HepG2 (cell line): ENCODE data around the gene SELENOV. TPM values are rescaled to one million over a fixed set of nuclear protein-coding genes. Genes with fewer than 3 reads are reported as not detected.

ENCODE experiments used
- AGO2 ChIP-seq: fragments of 200-400 bp; formaldehyde crosslinking; optimal IDR thresholded peaks from 2 replicates; pipeline ENCODE3; 2017; ENCODE audit warnings: mild to moderate bottlenecking, low read depth, low read length, moderate library complexity
- BCL6 ChIP-seq: IDR thresholded peaks from 2 replicates; pipeline ENCODE4 v1.6.1; 2016; ENCODE audit warnings: missing genetic modification reagents, missing compliant biosample characterization
- EED ChIP-seq: sonication (generic); formaldehyde crosslinking; IDR thresholded peaks from 2 replicates; pipeline ENCODE4 v1.5.0; 2020; ENCODE audit warnings: mild to moderate bottlenecking, missing genetic modification reagents
- GABPA ChIP-seq, 2 experiments: IDR thresholded peaks; 2 replicates each; pipeline ENCODE4 v1.6.1; 2011 to 2016; ENCODE audit warnings: low read depth in 2 of 2, low read length in 1 of 2, missing biosample characterization in 1 of 2, missing genetic modification characterization in 1 of 2
- HNRNPH1 ChIP-seq: fragments of 200-400 bp; formaldehyde crosslinking; optimal IDR thresholded peaks from 2 replicates; pipeline ENCODE3; 2017; ENCODE audit warnings: mild to moderate bottlenecking, low read depth, low read length
- NR2F2 ChIP-seq: IDR thresholded peaks from 2 replicates; pipeline ENCODE4 v1.6.1; 2012; ENCODE audit warnings: low read depth, inconsistent platforms, borderline replicate concordance
- PHF21A ChIP-seq: sonication (generic); formaldehyde crosslinking; IDR thresholded peaks from 2 replicates; pipeline ENCODE4 v1.5.0; 2020; ENCODE audit warnings: mild to moderate bottlenecking, missing genetic modification reagents
- PLRG1 ChIP-seq: fragments of 450-650 bp; conservative IDR thresholded peaks from 2 replicates; pipeline ENCODE4 v1.6.1; 2016
- RBM22 ChIP-seq: fragments of 200-400 bp; formaldehyde crosslinking; optimal IDR thresholded peaks from 2 replicates; pipeline ENCODE3; 2017; ENCODE audit warnings: mild to moderate bottlenecking, low read length, moderate library complexity
- RFX5 ChIP-seq: IDR thresholded peaks from 2 replicates; pipeline ENCODE4 v1.6.1; 2011; ENCODE audit warnings: low read depth, low read length, improper control_type of control experiment
- ZIK1 ChIP-seq: sonication (generic); formaldehyde crosslinking; IDR thresholded peaks from 2 replicates; pipeline ENCODE4 v1.5.0; 2020; ENCODE audit warnings: mild to moderate bottlenecking, low read depth, missing genetic modification reagents, borderline replicate concordance
- ZNF12 ChIP-seq: sonication (generic); formaldehyde crosslinking; IDR thresholded peaks from 2 replicates; pipeline ENCODE4 v1.5.0; 2020; ENCODE audit warnings: missing genetic modification reagents
- ZNF136 ChIP-seq: sonication (generic); formaldehyde crosslinking; IDR thresholded peaks from 2 replicates; pipeline ENCODE4 v1.8.1; 2022; ENCODE audit warnings: low read depth, mild to moderate bottlenecking, moderate library complexity, missing genetic modification reagents
- ZNF451 ChIP-seq: sonication (generic); formaldehyde crosslinking; IDR thresholded peaks from 2 replicates; pipeline ENCODE4 v1.5.0; 2020; ENCODE audit warnings: mild to moderate bottlenecking, missing genetic modification reagents
- ZNF546 ChIP-seq: sonication (generic); formaldehyde crosslinking; conservative IDR thresholded peaks from 2 replicates; pipeline ENCODE4 v1.8.1; 2023; ENCODE audit warnings: mild to moderate bottlenecking, missing genetic modification reagents
- ZNF547 ChIP-seq: sonication (generic); formaldehyde crosslinking; IDR thresholded peaks from 2 replicates; pipeline ENCODE4 v1.5.1; 2020; ENCODE audit warnings: mild to moderate bottlenecking, missing genetic modification reagents
- ZNF564 ChIP-seq: sonication (generic); formaldehyde crosslinking; IDR thresholded peaks from 2 replicates; pipeline ENCODE4 v1.8.1; 2023; ENCODE audit warnings: mild to moderate bottlenecking, missing genetic modification reagents
- ZNF747 ChIP-seq: sonication (generic); formaldehyde crosslinking; IDR thresholded peaks from 2 replicates; pipeline ENCODE4 v1.8.1; 2023; ENCODE audit warnings: missing genetic modification reagents, mild to moderate bottlenecking, borderline replicate concordance
- ZNF879 ChIP-seq: sonication (generic); formaldehyde crosslinking; IDR thresholded peaks from 2 replicates; pipeline ENCODE4 v1.8.1; 2023; ENCODE audit warnings: missing genetic modification reagents
- polyA plus RNA-seq, 8 experiments: library from polyadenylated mRNA; depleted of rRNA in 3 of 8; stranded (reverse) in 7 of 8; unstranded in 1 of 8; fragments of >200 nt; fragmentation: Illumina TruSeq in 4 of 8; extraction: Trizol in 4 of 8; gene quantifications; 2 replicates each; pipeline versions ENCODE4 v1.2.1 to v1.2.3, GENCODE V29; 2011 to 2016; ENCODE audit warnings: low read depth in 4 of 8, missing spikeins in 1 of 8, mixed read lengths in 1 of 8; ENCODE audit not compliant: insufficient read depth in 1 of 8
- total RNA-seq, 5 experiments: library from RNA; depleted of rRNA; stranded (reverse); fragments of >200 nt; fragmentation: Illumina TruSeq; extraction: Trizol; gene quantifications; 2 replicates each; pipeline ENCODE4 v1.2.3, GENCODE V29; 2016; ENCODE audit warnings: low read depth in 1 of 5
- TF ChIP-seq, protein P1 (sequence below): sonication (generic); formaldehyde crosslinking; IDR thresholded peaks from 2 replicates; pipeline ENCODE4 v1.4.0; 2020; ENCODE audit warnings: missing genetic modification reagents
- TF ChIP-seq, protein P2 (sequence below): sonication (generic); formaldehyde crosslinking; IDR thresholded peaks from 2 replicates; pipeline ENCODE4 v1.9.0; 2021; ENCODE audit warnings: missing genetic modification reagents, borderline replicate concordance
- TF ChIP-seq, protein P3 (sequence below): sonication (generic); formaldehyde crosslinking; IDR thresholded peaks from 2 replicates; pipeline ENCODE4 v1.8.1; 2022; ENCODE audit warnings: low read depth, mild to moderate bottlenecking, missing genetic modification reagents

The SELENOV gene
- total and polyA plus RNA-seq, 2 of the 13 experiments (the other 11 are each of a cell fraction or from before 2014, with no cell fraction given): not detected

DNA sequence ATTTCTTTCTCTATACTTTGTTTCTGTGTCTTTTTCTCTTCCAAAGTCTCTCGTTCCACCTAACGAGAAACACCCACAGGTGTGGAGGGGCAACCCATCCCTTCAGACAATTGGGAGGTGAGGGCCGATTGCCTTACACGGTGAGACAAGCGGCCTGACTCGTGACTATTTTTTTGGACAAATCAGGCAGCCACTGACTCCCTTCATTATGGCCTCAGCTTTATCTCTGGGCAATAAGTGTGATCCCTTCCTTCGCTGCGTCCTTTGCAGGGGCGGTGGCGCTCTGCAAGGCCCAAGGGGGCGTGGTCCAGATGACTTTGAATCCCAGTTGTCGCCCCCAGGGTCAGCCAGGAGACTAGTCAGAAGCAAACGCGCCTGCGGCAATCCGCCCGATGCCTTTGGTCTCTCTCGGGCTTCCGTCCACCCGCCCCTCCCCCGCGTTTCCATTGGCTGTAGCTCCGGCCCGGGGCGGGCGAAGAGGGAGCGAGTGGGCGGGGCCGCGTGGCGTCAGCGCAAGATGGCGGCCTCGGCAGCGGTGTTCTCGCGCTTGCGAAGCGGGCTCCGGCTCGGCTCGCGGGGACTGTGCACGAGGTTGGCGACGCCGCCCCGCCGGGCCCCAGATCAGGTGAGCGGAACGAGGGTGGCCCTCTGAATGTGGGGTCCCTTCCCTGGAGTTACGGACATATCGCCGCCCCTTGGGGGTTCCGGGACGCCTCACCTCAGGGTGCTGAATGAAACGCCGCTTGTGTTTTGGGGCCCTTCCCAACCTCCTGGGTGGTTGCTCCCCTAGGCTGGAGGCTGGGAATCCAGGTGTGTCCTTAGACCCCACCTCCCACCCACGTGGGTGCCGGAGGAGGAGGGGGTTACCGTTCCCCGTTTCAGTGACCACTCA, 34.4 kb upstream of the SELENOV start, which contains the start of gene TIMM50 (continued):
- TF ChIP-seq, protein P1, sequence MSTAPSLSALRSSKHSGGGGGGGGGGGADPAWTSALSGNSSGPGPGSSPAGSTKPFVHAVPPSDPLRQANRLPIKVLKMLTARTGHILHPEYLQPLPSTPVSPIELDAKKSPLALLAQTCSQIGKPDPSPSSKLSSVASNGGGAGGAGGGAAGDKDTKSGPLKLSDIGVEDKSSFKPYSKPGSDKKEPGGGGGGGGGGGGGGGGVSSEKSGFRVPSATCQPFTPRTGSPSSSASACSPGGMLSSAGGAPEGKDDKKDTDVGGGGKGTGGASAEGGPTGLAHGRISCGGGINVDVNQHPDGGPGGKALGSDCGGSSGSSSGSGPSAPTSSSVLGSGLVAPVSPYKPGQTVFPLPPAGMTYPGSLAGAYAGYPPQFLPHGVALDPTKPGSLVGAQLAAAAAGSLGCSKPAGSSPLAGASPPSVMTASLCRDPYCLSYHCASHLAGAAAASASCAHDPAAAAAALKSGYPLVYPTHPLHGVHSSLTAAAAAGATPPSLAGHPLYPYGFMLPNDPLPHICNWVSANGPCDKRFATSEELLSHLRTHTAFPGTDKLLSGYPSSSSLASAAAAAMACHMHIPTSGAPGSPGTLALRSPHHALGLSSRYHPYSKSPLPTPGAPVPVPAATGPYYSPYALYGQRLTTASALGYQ (CRISPR knock-in tag): no peak
- TF ChIP-seq, protein P2, sequence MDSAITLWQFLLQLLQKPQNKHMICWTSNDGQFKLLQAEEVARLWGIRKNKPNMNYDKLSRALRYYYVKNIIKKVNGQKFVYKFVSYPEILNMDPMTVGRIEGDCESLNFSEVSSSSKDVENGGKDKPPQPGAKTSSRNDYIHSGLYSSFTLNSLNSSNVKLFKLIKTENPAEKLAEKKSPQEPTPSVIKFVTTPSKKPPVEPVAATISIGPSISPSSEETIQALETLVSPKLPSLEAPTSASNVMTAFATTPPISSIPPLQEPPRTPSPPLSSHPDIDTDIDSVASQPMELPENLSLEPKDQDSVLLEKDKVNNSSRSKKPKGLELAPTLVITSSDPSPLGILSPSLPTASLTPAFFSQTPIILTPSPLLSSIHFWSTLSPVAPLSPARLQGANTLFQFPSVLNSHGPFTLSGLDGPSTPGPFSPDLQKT (CRISPR knock-in tag): no peak
- TF ChIP-seq ZNF564 (CRISPR knock-in tag): no peak
- peak; percentile 55; the same call in 1 of the 2 replicates for TF ChIP-seq ZNF747 (CRISPR knock-in tag)
- TF ChIP-seq ZNF546: 0 out of 2 replicates have a peak, but pooled peaks have one; percentile 63
- TF ChIP-seq ZNF879 (CRISPR knock-in tag): peak; percentile 89; the same call in 1 of the 2 replicates
- peak; percentile 47; the same call in 1 of the 2 replicates for TF ChIP-seq BCL6 (CRISPR knock-in tag)
- no peak for TF ChIP-seq HNRNPH1
- TF ChIP-seq, protein P3, sequence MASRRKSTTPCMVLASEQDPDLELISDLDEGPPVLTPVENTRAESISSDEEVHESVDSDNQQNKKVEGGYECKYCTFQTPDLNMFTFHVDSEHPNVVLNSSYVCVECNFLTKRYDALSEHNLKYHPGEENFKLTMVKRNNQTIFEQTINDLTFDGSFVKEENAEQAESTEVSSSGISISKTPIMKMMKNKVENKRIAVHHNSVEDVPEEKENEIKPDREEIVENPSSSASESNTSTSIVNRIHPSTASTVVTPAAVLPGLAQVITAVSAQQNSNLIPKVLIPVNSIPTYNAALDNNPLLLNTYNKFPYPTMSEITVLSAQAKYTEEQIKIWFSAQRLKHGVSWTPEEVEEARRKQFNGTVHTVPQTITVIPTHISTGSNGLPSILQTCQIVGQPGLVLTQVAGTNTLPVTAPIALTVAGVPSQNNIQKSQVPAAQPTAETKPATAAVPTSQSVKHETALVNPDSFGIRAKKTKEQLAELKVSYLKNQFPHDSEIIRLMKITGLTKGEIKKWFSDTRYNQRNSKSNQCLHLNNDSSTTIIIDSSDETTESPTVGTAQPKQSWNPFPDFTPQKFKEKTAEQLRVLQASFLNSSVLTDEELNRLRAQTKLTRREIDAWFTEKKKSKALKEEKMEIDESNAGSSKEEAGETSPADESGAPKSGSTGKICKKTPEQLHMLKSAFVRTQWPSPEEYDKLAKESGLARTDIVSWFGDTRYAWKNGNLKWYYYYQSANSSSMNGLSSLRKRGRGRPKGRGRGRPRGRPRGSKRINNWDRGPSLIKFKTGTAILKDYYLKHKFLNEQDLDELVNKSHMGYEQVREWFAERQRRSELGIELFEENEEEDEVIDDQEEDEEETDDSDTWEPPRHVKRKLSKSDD: peak; percentile 81; the same call in 1 of the 2 replicates
- no peak for TF ChIP-seq EED (CRISPR knock-in tag)
- TF ChIP-seq PHF21A: peak; percentile 61; the same call in 1 of the 2 replicates
- TF ChIP-seq GABPA (IDR thresholded peaks at IDR 0.05; ENCODE audit: low read depth, low read length): no peak
- TF ChIP-seq GABPA (CRISPR knock-in tag; IDR thresholded peaks at IDR 0.05; ENCODE audit: low read depth): peak; percentile 67
- peak; percentile 46; the same call in 1 of the 2 replicates for TF ChIP-seq RFX5
- TF ChIP-seq RBM22: no peak
- no peak for TF ChIP-seq NR2F2
- peak; percentile 45; the same call in 1 of the 2 replicates for TF ChIP-seq ZNF12
- no peak for TF ChIP-seq AGO2
- no peak for TF ChIP-seq PLRG1
- 0 out of 2 replicates have a peak, but pooled peaks have one; percentile 7 for TF ChIP-seq ZIK1 (CRISPR knock-in tag)
- TF ChIP-seq ZNF136: no peak; the same call in 1 of the 2 replicates
- no peak for TF ChIP-seq ZNF547 (CRISPR knock-in tag)
- peak; percentile 72; the same call in 1 of the 2 replicates for TF ChIP-seq ZNF451 (CRISPR knock-in tag)
